GM12865 (cell line): Measurements from ENCODE around the gene NEK1.
"Not testable (repeated sequence)": the region's sequence is repeated elsewhere in the genome, so short reads cannot be mapped to it uniquely, and the experiment has no call there.

ENCODE experiments used
- DNase-seq: peaks from one replicate; pipeline ENCODE4 v3.0.0; 2010; ENCODE audit warnings: low read depth
- H3K4me3 ChIP-seq: 2 replicates; pipeline ENCODE4 v1.5.1; 2011; ENCODE audit warnings: mild to moderate bottlenecking, low read depth, low read length, control low read depth
- CTCF ChIP-seq: IDR thresholded peaks from 2 replicates; pipeline ENCODE4 v1.5.1; 2011; ENCODE audit warnings: low read length, control low read depth, low read depth, inconsistent platforms; ENCODE audit not compliant: insufficient read depth; ENCODE audit errors: missing control alignments

The NEK1 gene

DNA sequence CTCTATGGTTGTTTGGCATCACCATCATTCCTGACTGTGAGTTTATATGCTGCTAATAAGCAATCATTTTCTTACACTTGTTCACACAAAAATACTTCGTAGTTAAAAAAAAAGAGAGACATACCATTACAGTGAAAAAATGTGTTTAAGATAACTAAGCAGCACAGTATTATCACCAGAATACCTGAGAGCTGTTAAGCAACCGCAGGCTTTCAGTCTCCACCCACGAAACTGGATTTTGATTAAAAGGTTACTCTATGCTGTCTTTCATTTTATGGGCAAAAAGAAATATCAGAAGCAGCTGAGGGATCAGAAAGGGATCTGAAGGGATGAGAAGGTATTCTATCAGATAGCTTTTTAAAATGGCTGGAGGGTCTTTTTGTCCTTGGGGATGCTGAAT is 148.3 kb downstream of the NEK1 start:
- H3K4me3 ChIP-seq, result no peak overlapping the region
- TF ChIP-seq CTCF, result no peak
- DNase-seq, result no peak

DNA sequence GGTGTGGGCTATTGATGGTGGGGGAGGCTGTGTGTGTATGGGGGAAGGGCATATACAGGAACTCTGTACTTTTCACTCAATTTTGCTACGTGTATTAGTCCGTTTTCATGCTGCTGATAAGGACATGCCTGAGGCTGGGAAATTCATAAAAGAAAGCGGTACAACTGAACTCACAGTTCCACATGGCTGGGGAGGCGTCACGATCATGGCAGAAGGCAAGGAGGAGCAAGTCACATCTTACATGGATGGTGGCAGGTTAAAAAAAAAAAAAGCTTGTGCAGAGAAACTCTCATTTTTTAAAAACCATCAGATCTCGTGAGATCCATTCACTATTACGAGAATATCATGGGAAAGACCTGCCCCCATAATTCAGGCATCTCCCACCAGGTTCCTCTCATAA is 152.3 kb downstream of the NEK1 start:
- no peak overlapping the region for H3K4me3 ChIP-seq
- DNase-seq, result no peak
- TF ChIP-seq CTCF, result no peak

DNA sequence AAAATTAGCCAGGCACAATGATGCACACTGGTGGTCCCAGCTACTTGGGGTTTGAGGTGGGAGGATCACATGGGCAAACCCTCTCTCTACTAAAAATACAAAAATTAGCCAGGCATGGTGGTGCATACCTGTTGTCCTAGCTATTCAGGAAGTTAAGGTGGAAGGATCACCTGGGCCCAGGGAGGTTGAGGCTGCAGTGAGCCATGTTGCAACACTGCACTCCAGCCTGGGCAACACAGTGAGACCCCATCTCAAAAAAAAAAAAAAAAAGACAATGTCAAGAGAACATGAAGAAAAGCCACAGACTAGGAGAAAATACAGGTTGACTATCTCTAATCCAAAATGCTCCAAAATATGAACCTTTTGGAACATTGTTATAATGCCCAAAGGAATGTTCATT is 153.8 kb downstream of the NEK1 start:
- no peak for TF ChIP-seq CTCF
- H3K4me3 ChIP-seq, result no peak overlapping the region
- no peak for DNase-seq

GRCh38 chr4:169452644-169453043 is 159.7 kb downstream of the NEK1 start:
- not testable (repeated sequence) for DNase-seq, H3K4me3 ChIP-seq

- DNase-seq, H3K4me3 ChIP-seq: not testable (repeated sequence)
Measured at GRCh38 chr4:169448935-169449334, 163.4 kb downstream of the NEK1 start.

GRCh38 chr4:169446824-169447223 is 165.6 kb downstream of the NEK1 start:
- no peak overlapping the region for H3K4me3 ChIP-seq
- no peak for TF ChIP-seq CTCF
- no peak for DNase-seq

DNA sequence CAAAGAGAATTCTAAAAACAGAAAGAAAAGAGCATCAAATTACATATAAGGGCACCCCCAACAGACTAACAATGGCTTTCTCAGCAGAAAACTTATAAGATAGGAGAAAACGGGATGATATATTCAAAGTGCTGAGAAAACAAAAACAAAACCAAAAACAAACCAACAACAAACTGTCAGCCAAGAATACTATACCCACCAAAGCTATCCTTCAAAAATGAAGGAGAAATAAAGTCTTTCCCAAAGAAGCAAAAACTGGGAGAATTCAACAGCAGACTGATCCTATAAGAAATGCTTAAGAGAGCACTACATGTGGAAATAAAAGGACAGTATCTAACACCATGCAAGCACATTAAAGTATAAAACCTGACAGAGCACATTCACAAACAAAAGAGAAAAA is 168.6 kb downstream of the NEK1 start:
- H3K4me3 ChIP-seq, result no peak overlapping the region
- DNase-seq, result no peak
- no peak for TF ChIP-seq CTCF

GRCh38 chr4:169440446-169440845 is 171.9 kb downstream of the NEK1 start:
- no peak for TF ChIP-seq CTCF
- no peak overlapping the region for H3K4me3 ChIP-seq
- peak; percentile 8 for DNase-seq
